H1 (cell line): Measurements from ENCODE around the gene MAGI1. TPM values are rescaled to one million over a fixed set of nuclear protein-coding genes. Genes with fewer than 3 reads are reported as not detected.

Experiments used
- MAFK ChIP-seq: IDR thresholded peaks from 2 replicates; pipeline ENCODE4 v1.6.1; 2012; ENCODE audit warnings: low read depth, mild to moderate bottlenecking, improper control_type of control experiment, low read length
- POLR2A ChIP-seq, 2 experiments: IDR thresholded peaks; 1 replicate in 1 of 2; 2 replicates in 1 of 2; pipeline ENCODE4 v1.6.1; 2011; ENCODE audit warnings: low read depth in 2 of 2, low read length in 2 of 2, mild to moderate bottlenecking in 2 of 2; ENCODE audit errors: control extremely low read depth in 1 of 2
- POLR2AphosphoS5 ChIP-seq: IDR thresholded peaks from 2 replicates; pipeline ENCODE4 v1.6.1; 2011; ENCODE audit warnings: low read depth, low read length
- RAD21 ChIP-seq, 2 experiments: IDR thresholded peaks in 1 of 2; conservative IDR thresholded peaks in 1 of 2; 2 replicates each; pipeline ENCODE4 v1.6.1; 2011; ENCODE audit warnings: low read depth in 2 of 2, low read length in 2 of 2, improper control_type of control experiment in 1 of 2, inconsistent platforms in 1 of 2, mild to moderate bottlenecking in 1 of 2, moderate library complexity in 1 of 2
- SRF ChIP-seq: IDR thresholded peaks from 2 replicates; pipeline ENCODE4 v1.6.1; 2011; ENCODE audit warnings: mild to moderate bottlenecking, low read depth, low read length, moderate library complexity
- TEAD4 ChIP-seq: IDR thresholded peaks from 2 replicates; pipeline ENCODE4 v1.6.1; 2012; ENCODE audit warnings: low read depth, low read length, inconsistent platforms, mixed read lengths
- YY1 ChIP-seq: IDR thresholded peaks from 2 replicates; pipeline ENCODE4 v1.6.1; 2011; ENCODE audit warnings: low read depth, mild to moderate bottlenecking, low read length
- polyA plus RNA-seq, 7 experiments: library from polyadenylated mRNA; depleted of rRNA in 3 of 7; stranded (reverse) in 5 of 7; unstranded in 2 of 7; fragments of >200 nt in 5 of 7; fragments of 200-250 nt in 2 of 7; gene quantifications; 1 replicate in 5 of 7; 2 replicates in 1 of 7; 4 replicates in 1 of 7; pipeline versions ENCODE4 v1.2.1 to v1.2.3, GENCODE V29; 2011 to 2013; ENCODE audit warnings: missing spikeins in 2 of 7, mixed read lengths in 2 of 7
- total RNA-seq: library from RNA; stranded (reverse); fragmentation: NEBNext Ultra II Directional; extraction: Animal tissue kit (Norgen Biotek cat#: 25700); gene quantifications from 2 replicates; pipeline ENCODE4 v1.2.1, GENCODE V29; 2021
- TF ChIP-seq, protein P1 (sequence below): IDR thresholded peaks from 2 replicates; pipeline ENCODE4 v1.6.1; 2011; ENCODE audit warnings: low read depth, mild to moderate bottlenecking, low read length; ENCODE audit not compliant: insufficient read depth

MAGI1 gene
- total and polyA plus RNA-seq, 2 of the 8 experiments (the other 6 are each of a cell fraction or from before 2014, with no cell fraction given): 19.8 to 78.0 TPM

DNA sequence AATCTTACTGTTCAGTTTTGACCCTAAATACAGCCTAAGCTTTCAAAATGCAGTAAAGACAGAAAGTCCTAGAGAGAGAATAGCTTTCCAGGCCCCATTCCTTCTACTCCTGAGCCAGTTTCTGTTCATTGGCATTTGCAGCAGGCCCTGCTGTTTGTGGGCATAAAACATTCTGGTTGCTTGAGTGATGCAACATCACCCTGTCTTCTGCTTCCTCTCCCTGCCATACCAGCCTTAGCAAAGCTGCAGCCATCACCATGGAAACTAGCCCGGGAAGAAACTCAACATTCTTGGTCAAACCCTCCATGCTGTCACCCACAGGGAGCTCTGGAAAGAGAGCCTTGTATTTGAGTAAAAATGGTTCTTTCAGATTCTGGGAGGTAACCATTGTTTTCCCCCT lies 325.7 kb downstream of the MAGI1 start (continued):
- TF ChIP-seq YY1 (0 out of 2 replicates have a peak, but pooled peaks have one; percentile 34), RAD21 (IDR thresholded peaks at IDR 0.05 in 1 of 2, conservative IDR thresholded peaks at IDR 0.05 in 1 of 2; ENCODE audit: low read depth in 2 of 2, low read length in 2 of 2) (no peak), TEAD4 (peak; percentile 59; the same call in 1 of the 2 replicates), MAFK (no peak), SRF (no peak), POLR2A (IDR thresholded peaks at IDR 0.05; ENCODE audit: control extremely low read depth in 1 of 2, low read depth in 2 of 2, low read length in 2 of 2) (no peak), POLR2AphosphoS5 (no peak)
- TF ChIP-seq, protein P1, sequence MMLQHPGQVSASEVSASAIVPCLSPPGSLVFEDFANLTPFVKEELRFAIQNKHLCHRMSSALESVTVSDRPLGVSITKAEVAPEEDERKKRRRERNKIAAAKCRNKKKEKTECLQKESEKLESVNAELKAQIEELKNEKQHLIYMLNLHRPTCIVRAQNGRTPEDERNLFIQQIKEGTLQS: peak; percentile 69
